DOHH2 (cell line): Measurements from ENCODE around the gene BCL2L1.

Experiments
- H3F3A ChIP-seq: fragments of 200-600 bp; sonication (generic), shearing (Covaris generic); 2 replicates; pipeline ENCODE4 v1.6.0; 2016; ENCODE audit warnings: antibody characterized with exemption, mild to moderate bottlenecking; ENCODE audit not compliant: control insufficient read depth, insufficient read depth
- H3K27ac ChIP-seq: fragments of 200-600 bp; sonication (generic); 2 replicates; pipeline ENCODE4 v1.5.1; 2014; ENCODE audit warnings: low read depth, mild to moderate bottlenecking, low read length, moderate library complexity
- H3K27me3 ChIP-seq: fragments of 200-600 bp; sonication (generic); 2 replicates; pipeline ENCODE4 v1.6.1; 2014; ENCODE audit warnings: mild to moderate bottlenecking, low read length, mixed read lengths; ENCODE audit not compliant: control insufficient read depth
- H3K36me3 ChIP-seq: fragments of 200-600 bp; sonication (generic); 2 replicates; pipeline ENCODE4 v1.6.1; 2014; ENCODE audit warnings: mild to moderate bottlenecking, low read length, moderate library complexity, mixed read lengths; ENCODE audit not compliant: control insufficient read depth
- H3K4me1 ChIP-seq: fragments of 200-600 bp; sonication (generic); 2 replicates; pipeline ENCODE4 v1.6.1; 2014; ENCODE audit warnings: mild to moderate bottlenecking, low read length, mixed read lengths; ENCODE audit not compliant: control insufficient read depth
- H3K4me2 ChIP-seq: fragments of 200-600 bp; sonication (generic); 2 replicates; pipeline ENCODE4 v1.6.0; 2014; ENCODE audit warnings: mild to moderate bottlenecking, low read length, moderate library complexity
- H3K4me3 ChIP-seq: fragments of 200-600 bp; sonication (generic); 2 replicates; pipeline ENCODE4 v1.5.1; 2014; ENCODE audit warnings: mild to moderate bottlenecking, low read length, mixed read lengths
- H3K79me2 ChIP-seq: fragments of 200-600 bp; sonication (generic); 2 replicates; pipeline ENCODE4 v1.6.1; 2014; ENCODE audit warnings: mild to moderate bottlenecking, low read length, mixed read lengths; ENCODE audit not compliant: control insufficient read depth
- H3K9me2 ChIP-seq: fragments of 200-600 bp; sonication (generic); replicated peaks from 2 replicates; pipeline ENCODE4 v1.6.1; 2014; ENCODE audit warnings: mild to moderate bottlenecking, low read length, mixed read lengths; ENCODE audit not compliant: control insufficient read depth
- H3K9me3 ChIP-seq: fragments of 200-600 bp; sonication (generic); 2 replicates; pipeline ENCODE4 v1.6.1; 2014; ENCODE audit warnings: antibody characterized with exemption, low read length, mixed read lengths; ENCODE audit not compliant: control insufficient read depth, insufficient read depth
- H4K20me1 ChIP-seq: fragments of 200-600 bp; sonication (generic); 2 replicates; pipeline ENCODE4 v1.6.0; 2014; ENCODE audit warnings: low read depth, mild to moderate bottlenecking, antibody characterized with exemption, low read length, moderate library complexity; ENCODE audit not compliant: control insufficient read depth, insufficient read depth
- CTCF ChIP-seq: fragments of 200-600 bp; sonication (generic); IDR thresholded peaks from one replicate; pipeline ENCODE4 v1.5.1; 2014; ENCODE audit warnings: antibody characterized with exemption, mild to moderate bottlenecking, low read depth, low read length; ENCODE audit not compliant: poor library complexity, severe bottlenecking
- EZH2phosphoT487 ChIP-seq: fragments of 200-600 bp; sonication (generic); IDR thresholded peaks from 2 replicates; pipeline ENCODE4 v1.6.1; 2017; ENCODE audit warnings: borderline replicate concordance, mild to moderate bottlenecking, antibody characterized with exemption, low read length, moderate library complexity, mixed read lengths

The BCL2L1 gene

GRCh38 chr20:31717478-31718201, 5.0 kb downstream of the BCL2L1 start:
- Histone ChIP-seq H3K9me3 (no peaks in the 10 kb centered on the region), H3K4me3 (no peak overlapping the region), H3K9me2 (no peaks in the 10 kb centered on the region), H3K27me3 (no peaks in the 10 kb centered on the region), H3F3A (peaks cover 3% of the 10 kb centered on the region; the same call in 1 of the 2 replicates), H3K27ac (no peak overlapping the region), H3K36me3 (peaks cover 55% of the 10 kb centered on the region), H3K4me2 (0 out of 2 replicates have a peak overlapping the region, but pooled peaks have one; percentile 28), H4K20me1 (no peaks in the 10 kb centered on the region), H3K79me2 (peaks cover 53% of the 10 kb centered on the region), H3K4me1 (peaks cover 47% of the 10 kb centered on the region)
- TF ChIP-seq CTCF (no peak), EZH2phosphoT487 (no peak)

GRCh38 chr20:31716818-31717477, 5.7 kb downstream of the BCL2L1 start:
- H3F3A ChIP-seq: peaks cover 3% of the 10 kb centered on the region; the same call in 1 of the 2 replicates
- TF ChIP-seq CTCF: no peak
- TF ChIP-seq EZH2phosphoT487: no peak
- no peaks in the 10 kb centered on the region for H3K9me2 ChIP-seq
- no peaks in the 10 kb centered on the region for H3K27me3 ChIP-seq
- H3K4me3 ChIP-seq: no peak overlapping the region
- H3K27ac ChIP-seq: no peak overlapping the region
- H3K79me2 ChIP-seq: peaks cover 48% of the 10 kb centered on the region
- H3K36me3 ChIP-seq: peaks cover 55% of the 10 kb centered on the region
- H3K9me3 ChIP-seq: no peaks in the 10 kb centered on the region
- H4K20me1 ChIP-seq: no peaks in the 10 kb centered on the region
- peaks cover 43% of the 10 kb centered on the region for H3K4me1 ChIP-seq
- no peak overlapping the region for H3K4me2 ChIP-seq

- Histone ChIP-seq H4K20me1 (no peaks in the 10 kb centered on the region), H3K9me2 (no peaks in the 10 kb centered on the region), H3K4me3 (no peak overlapping the region), H3K27me3 (no peaks in the 10 kb centered on the region), H3K4me1 (peaks cover 37% of the 10 kb centered on the region), H3K36me3 (peaks cover 49% of the 10 kb centered on the region), H3F3A (peaks cover 3% of the 10 kb centered on the region; the same call in 1 of the 2 replicates), H3K27ac (no peak overlapping the region), H3K79me2 (peaks cover 44% of the 10 kb centered on the region), H3K4me2 (no peak overlapping the region), H3K9me3 (no peaks in the 10 kb centered on the region)
- TF ChIP-seq CTCF (no peak), EZH2phosphoT487 (no peak)
Measured at GRCh38 chr20:31716351-31716750, 6.3 kb downstream of the BCL2L1 start.
